Fibroblast of the aortic adventitia (primary cell): ENCODE measurements around the gene GLCE. TPM values are rescaled to one million over a fixed set of nuclear protein-coding genes. Genes with fewer than 3 reads are reported as not detected.

Experiments used
- DNase-seq: peaks from one replicate; pipeline ENCODE4 v3.0.0-alpha.2; 2010; ENCODE audit warnings: low read depth
- H3K4me3 ChIP-seq: 2 replicates; pipeline ENCODE4 v1.5.1; 2011; ENCODE audit warnings: low read depth, mild to moderate bottlenecking, control low read depth, low read length, moderate library complexity
- total RNA-seq: library from RNA; depleted of rRNA; stranded (reverse); fragments of >200 nt; gene quantifications from 2 replicates; pipeline ENCODE4 v1.2.3, GENCODE V29; 2012; ENCODE audit warnings: low replicate concordance
- TF ChIP-seq, protein P1 (sequence below): IDR thresholded peaks from 2 replicates; pipeline ENCODE4 v1.5.1; 2011; ENCODE audit warnings: mild to moderate bottlenecking, low read length, control low read depth, inconsistent platforms; ENCODE audit not compliant: insufficient read depth

The GLCE gene
- total RNA-seq, 1 donor = 24.4 TPM

DNA sequence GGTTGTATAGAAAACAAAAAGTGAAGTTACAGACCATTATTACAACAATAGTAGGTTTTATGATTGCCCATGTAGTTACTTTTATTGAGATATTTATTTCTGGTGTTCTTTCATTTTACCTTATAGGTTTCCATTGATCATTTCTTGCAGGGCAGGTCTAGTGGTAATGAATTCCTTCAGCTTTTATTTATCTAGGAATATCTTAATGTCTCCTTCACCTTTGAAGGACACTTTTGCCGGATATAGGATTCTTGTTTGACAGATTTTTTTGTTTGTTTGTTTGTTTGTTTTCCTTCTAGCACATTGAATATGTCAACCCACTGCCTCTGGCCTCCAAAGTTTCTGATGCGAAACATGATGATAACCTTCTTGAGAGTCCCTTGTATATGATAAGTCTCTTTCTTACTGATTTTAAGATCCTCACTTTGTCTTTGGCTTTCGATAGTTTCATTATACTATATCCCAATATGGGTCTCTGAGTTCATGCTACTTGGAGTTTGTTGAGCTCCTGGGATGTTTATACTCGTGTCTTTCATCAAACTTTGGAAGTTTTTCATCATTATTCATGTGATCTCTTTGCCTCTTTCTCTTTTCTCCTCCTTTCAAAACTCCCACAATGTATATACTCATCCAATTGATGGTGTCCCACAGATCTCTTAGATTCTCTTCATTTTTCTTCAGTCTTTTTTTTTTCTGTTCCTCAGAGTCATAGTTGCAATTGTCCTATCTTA lies 62.8 kb downstream of the GLCE start:
- H3K4me3 ChIP-seq = no peak overlapping the region
- no peak for DNase-seq
- TF ChIP-seq, protein P1, sequence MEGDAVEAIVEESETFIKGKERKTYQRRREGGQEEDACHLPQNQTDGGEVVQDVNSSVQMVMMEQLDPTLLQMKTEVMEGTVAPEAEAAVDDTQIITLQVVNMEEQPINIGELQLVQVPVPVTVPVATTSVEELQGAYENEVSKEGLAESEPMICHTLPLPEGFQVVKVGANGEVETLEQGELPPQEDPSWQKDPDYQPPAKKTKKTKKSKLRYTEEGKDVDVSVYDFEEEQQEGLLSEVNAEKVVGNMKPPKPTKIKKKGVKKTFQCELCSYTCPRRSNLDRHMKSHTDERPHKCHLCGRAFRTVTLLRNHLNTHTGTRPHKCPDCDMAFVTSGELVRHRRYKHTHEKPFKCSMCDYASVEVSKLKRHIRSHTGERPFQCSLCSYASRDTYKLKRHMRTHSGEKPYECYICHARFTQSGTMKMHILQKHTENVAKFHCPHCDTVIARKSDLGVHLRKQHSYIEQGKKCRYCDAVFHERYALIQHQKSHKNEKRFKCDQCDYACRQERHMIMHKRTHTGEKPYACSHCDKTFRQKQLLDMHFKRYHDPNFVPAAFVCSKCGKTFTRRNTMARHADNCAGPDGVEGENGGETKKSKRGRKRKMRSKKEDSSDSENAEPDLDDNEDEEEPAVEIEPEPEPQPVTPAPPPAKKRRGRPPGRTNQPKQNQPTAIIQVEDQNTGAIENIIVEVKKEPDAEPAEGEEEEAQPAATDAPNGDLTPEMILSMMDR = no peak

DNA sequence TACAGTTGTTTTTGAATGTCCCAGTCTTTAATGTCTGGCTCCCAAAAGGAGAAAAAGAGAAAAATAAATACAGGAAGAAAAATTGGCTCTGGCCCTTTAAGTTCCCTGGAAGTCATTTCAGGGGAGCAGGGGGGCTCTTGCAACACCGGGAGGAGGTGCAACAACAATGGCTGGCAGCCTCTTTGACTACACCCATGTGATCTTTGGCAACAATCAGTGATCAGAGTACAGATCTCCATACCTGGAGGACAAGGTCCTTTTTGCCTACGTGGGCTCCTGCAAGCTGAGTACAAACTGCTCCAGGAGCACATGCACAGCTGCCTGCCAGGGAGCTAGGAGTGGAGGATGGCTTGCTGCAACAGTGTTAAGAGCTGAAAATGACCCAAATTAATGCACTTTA lies 63.9 kb downstream of the GLCE start:
- TF ChIP-seq, protein P1 = no peak
- no peak overlapping the region for H3K4me3 ChIP-seq
- DNase-seq = peak; percentile 8

DNA sequence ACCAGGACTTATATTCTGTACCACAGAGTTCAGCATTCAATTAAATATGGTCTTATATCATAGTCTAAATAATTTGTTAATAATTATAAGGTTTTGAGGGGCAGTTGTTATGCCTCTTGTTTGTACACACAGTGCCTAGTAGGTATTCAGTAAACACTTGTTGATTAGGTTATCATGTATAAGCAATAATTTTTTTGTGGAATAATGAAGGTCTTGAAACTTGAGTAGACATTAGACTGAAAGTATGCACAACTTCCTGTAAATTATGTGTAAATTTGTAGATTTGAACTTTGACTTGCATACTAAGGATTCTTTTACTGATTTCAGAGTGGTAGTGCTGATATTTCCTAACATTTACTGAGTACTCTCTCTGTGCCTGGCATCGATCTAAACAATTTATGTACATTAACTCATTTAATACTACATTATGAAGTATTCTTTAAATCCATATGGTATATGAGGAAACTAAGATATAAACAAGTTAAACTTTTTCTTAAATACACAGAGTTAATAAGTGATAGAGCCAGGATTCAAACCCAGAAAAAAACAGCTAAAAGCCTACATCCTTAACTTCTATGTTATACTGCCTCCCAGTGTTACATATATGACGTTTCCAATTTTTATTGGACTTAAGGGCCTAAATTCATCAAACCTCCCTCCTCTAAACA lies 65.1 kb downstream of the GLCE start:
- H3K4me3 ChIP-seq = no peak overlapping the region
- TF ChIP-seq, protein P1 = peak; percentile 35
- peak; percentile 70 for DNase-seq

DNA sequence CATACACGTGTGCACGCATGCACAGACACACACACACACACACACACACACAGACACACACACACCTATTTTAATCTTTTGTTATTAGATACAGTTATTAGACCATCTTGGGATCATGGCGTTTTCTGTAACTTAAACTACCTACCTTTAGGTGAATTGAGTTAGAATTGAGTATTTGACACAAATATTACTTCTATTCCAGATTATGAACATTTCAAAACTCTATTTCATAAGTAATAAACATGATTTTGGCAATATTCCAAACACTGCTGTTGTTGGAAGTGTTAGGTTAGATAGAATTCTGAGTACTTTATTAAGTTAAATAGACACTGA lies 65.6 kb downstream of the GLCE start:
- TF ChIP-seq, protein P1 = no peak
- no peak for DNase-seq
- no peak overlapping the region for H3K4me3 ChIP-seq

DNA sequence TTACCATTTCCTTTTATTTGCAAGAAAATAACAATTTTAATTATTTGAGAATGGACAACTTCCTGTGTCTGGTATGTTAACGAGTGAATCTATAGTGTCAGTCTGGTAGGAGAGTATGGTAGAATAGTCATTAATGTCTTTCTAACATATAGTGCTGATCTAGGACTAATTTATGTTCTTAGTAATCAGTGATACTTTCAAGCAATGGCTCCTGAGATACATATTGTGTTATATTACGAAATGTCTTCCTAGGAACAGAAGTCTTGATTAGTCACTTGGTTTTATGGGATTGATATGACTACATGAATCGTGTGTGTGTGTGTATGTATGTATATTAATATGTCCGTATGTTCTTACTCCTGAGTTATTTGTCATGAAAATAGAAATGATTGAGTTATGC lies 71.7 kb downstream of the GLCE start:
- TF ChIP-seq, protein P1 = no peak
- H3K4me3 ChIP-seq = no peak overlapping the region
- DNase-seq = no peak

DNA sequence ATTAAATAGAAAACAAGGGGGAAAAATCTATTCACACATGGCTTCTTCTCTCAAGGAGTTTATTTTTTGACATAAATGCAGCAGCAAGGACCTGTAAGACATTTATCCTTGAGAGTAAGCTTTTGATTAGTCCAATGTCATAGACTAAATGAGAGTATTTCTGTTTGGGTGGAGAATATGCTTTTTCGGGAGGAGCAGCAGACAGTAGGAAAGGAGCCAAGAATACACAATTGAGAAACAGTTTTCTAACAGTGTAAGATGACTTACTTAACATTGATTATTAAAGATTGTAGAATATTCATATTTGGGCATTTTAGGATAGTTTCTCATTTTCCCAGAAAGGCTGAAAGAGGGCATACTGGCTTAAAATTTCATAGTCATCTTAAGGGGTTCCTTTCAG lies 72.3 kb downstream of the GLCE start:
- TF ChIP-seq, protein P1 = no peak
- peak; percentile 7 for DNase-seq
- no peak overlapping the region for H3K4me3 ChIP-seq
